ENCODE measurements around the gene ETS2.

The ETS2 gene

GRCh38 chr21:38807986-38808385 lies 2.3 kb downstream of the ETS2 start:
- Histone ChIP-seq H3K36me3 (ENCODE audit: control insufficient read depth, insufficient read depth, low read length) (no peaks in the 10 kb centered on the region), H3K4me3 (replicated peaks; ENCODE audit: low read depth, low read length) (no peak overlapping the region), H3K27me3 (replicated peaks; ENCODE audit: control insufficient read depth, insufficient read depth, low read length) (peaks cover 2% of the 10 kb centered on the region)
- no peak for TF ChIP-seq CTCF (IDR thresholded peaks at IDR 0.05; ENCODE audit: insufficient read depth, low read length, poor library complexity, severe bottlenecking)
- no peak for DNase-seq (ENCODE audit: extremely low read depth, insufficient read length)

DNA sequence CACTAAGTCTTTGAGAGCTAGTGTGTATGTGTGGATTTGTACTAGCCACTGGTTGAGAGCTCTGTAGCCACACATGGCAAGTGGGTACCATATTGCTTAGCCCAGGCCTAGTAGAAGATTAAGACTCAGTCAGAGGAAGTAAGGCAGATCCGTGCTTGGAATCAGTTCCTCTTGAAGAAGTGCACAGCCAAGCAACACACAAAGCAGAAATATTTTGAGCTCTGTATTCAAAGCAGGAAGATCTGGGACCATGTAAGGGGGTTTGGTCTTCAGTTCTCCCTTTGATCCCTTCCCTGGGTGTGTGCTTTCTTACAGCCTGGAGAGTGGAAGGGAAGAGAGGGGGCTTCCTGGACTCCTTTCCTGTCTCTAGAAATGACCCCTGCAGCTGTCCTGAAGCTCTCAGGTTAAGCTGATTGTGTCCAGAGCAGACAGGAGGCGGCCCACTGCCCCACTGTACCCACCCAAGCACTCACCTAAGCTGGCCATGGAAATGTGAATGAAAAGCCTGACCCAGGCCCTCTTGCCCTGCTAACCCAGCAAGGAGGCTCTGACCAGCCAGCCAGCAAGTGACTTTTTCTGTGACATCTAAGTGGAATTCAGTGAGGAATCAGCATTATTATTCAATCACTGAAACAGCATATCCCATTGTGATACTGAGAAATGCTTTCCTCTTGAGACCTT lies 3.6 kb downstream of the ETS2 start:
- Histone ChIP-seq H3K4me3 (replicated peaks; ENCODE audit: low read depth, low read length) (no peak overlapping the region), H3K36me3 (ENCODE audit: control insufficient read depth, insufficient read depth, low read length) (peaks cover 1% of the 10 kb centered on the region; the same call in 1 of the 2 replicates), H3K27me3 (replicated peaks; ENCODE audit: control insufficient read depth, insufficient read depth, low read length) (no peaks in the 10 kb centered on the region)
- TF ChIP-seq CTCF (IDR thresholded peaks at IDR 0.05; ENCODE audit: insufficient read depth, low read length, poor library complexity, severe bottlenecking) = no peak
- no peak for DNase-seq (ENCODE audit: extremely low read depth, insufficient read length)

GRCh38 chr21:38810034-38810825 lies 4.5 kb downstream of the ETS2 start:
- no peak for DNase-seq (ENCODE audit: extremely low read depth, insufficient read length)
- no peak for TF ChIP-seq CTCF (IDR thresholded peaks at IDR 0.05; ENCODE audit: insufficient read depth, low read length, poor library complexity, severe bottlenecking)
- H3K27me3 ChIP-seq (replicated peaks; ENCODE audit: control insufficient read depth, insufficient read depth, low read length) = no peaks in the 10 kb centered on the region
- H3K4me3 ChIP-seq (replicated peaks; ENCODE audit: low read depth, low read length) = no peak overlapping the region
- peaks cover 1% of the 10 kb centered on the region; the same call in 1 of the 2 replicates for H3K36me3 ChIP-seq (ENCODE audit: control insufficient read depth, insufficient read depth, low read length)

DNA sequence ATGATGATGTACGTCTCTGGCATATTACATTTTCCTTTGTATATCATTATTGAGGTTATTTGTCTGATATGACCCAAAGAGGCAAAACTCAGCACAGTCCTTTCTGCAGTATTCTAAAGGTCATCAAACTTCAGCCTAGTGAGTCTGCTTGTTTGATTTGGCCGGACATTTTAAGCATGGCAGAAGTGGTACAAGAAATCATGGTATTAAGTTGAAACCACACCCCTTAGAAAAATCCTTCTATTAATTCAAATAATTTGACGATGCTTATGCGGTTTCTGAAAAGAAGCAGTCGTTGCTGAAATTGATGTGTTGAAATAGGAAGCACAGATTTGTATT lies 5.1 kb downstream of the ETS2 start:
- Histone ChIP-seq H3K36me3 (ENCODE audit: control insufficient read depth, insufficient read depth, low read length) (peaks cover 1% of the 10 kb centered on the region; the same call in 1 of the 2 replicates), H3K27me3 (replicated peaks; ENCODE audit: control insufficient read depth, insufficient read depth, low read length) (no peaks in the 10 kb centered on the region), H3K4me3 (replicated peaks; ENCODE audit: low read depth, low read length) (no peak overlapping the region)
- TF ChIP-seq CTCF (IDR thresholded peaks at IDR 0.05; ENCODE audit: insufficient read depth, low read length, poor library complexity, severe bottlenecking) = no peak
- DNase-seq (ENCODE audit: extremely low read depth, insufficient read length) = no peak

DNA sequence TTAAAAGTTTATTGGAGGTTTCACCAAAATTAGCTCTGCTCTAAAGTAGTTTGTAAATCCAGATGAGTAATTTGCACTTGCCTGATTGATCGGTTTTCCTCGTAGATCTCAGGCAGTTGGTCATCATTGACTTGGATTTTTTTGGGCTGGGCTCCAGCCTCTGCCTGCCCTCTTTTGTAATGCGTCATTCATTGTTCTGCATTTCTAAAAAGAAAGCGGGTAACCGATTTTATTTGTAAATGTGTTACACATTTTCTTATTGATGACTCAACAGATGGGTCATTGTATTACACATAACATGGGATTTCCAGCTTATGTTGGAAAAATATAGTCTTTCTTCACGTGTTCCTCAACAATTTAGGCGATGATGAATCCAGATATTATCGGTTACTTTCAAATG lies 5.5 kb downstream of the ETS2 start:
- Histone ChIP-seq H3K27me3 (replicated peaks; ENCODE audit: control insufficient read depth, insufficient read depth, low read length) (no peaks in the 10 kb centered on the region), H3K4me3 (replicated peaks; ENCODE audit: low read depth, low read length) (no peak overlapping the region), H3K36me3 (ENCODE audit: control insufficient read depth, insufficient read depth, low read length) (peaks cover 1% of the 10 kb centered on the region; the same call in 1 of the 2 replicates)
- TF ChIP-seq CTCF (IDR thresholded peaks at IDR 0.05; ENCODE audit: insufficient read depth, low read length, poor library complexity, severe bottlenecking) = no peak
- no peak for DNase-seq (ENCODE audit: extremely low read depth, insufficient read length)
